ENCODE data around the gene ATP6V1F.

Gene ATP6V1F

DNA sequence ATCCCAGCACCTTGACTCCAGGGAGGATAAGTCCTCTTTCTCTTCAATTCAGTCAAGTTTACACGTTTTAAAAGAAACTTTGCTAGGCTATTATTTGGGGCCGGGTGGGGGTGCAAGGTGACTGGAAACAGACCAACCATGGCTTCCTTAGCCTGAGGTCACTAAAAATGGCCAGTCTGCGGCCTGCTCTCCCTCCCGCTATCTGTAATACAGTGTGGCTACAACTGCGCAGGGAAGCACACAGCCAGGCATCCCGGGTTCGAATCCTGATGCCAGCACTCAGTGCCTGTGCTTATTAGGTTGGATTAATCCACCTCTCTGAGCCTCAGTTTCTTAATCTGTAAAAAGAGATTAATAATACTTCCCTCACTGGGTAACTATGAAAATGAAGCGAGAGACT, 19.5 kb downstream of the ATP6V1F start:
- no peak for DNase-seq (ENCODE audit: low read depth in 2 of 2)

DNA sequence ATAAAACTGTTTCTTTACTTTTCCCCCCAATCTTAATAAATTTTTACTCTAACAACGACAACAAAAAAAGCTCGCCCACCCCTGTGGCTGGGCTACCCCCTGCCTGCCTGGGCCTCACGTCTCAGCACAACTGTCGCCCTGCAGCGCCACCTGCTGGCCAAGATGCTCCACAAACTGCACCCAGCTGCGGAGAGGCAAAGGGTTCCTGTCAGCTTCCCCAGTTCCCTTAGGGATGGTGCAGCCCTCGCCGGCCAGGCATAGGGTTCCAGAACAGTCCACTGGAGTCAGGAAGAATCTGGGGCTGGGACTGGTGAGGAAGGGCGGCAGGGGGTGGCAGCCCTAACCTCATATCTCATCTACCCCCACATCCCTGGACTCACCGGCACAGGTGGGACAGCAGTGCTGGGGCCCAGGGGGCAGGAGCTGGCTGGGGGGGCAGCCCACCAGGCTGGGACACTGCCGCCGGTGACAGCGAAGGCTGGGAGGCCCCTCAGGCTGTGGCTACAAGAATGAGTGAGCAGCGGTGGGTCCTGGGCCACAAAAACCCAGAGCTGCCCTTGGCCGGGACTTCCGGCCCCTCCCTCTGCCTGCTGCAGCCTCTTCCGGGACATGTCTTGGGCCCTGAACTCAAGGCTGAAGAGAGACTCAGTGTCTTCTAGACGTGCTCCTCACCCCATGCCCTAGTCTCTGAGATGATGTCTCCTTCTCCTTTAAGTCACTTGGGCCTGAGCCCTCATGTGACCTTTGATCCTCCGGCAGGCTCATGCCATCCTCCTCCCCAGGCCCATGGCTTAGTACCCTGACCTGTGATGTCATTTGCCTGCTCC, 21.2 kb downstream of the ATP6V1F start:
- peak; percentile 66 to 70 for DNase-seq (ENCODE audit: low read depth in 2 of 2)

DNA sequence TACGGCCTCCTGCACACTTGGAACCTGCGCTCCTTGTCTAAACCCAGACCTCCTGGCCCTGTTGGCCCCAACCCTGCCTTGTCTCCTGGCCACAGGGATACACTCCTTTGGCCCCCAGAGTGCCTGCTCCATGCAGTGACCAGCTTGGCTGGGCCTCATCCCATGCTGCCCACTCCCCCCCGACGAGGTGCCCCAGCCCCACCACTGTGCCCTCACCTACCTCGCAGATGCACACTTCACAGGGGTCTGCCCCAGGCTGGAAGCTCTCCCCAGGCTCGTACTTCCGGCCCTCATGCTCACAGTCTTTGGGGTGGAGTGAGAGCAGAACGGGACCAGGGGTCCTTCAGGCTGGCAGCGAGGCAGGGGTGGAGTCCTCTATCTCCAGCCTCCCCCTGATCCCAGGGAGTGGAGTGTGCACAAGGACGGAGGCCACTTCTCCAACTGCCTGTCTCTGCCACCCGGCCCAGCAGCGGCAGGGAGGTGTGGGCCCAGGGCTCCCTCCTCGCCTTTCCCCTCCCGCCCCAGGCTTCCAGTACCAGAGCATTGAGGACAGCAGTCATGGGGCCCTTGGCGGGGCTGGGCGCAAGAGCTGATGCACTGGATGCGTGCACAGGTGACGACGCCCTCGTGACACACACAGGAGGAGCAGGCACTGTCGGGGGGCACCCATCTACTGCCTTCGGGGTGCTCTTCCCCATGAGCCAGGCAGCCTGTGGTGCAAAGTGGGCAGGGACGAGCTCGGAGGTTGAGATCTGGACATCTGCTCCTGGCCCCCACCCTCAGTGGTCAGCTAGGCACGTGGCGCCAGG, 22.1 kb downstream of the ATP6V1F start:
- no peak for DNase-seq (ENCODE audit: low read depth in 2 of 2)

DNA sequence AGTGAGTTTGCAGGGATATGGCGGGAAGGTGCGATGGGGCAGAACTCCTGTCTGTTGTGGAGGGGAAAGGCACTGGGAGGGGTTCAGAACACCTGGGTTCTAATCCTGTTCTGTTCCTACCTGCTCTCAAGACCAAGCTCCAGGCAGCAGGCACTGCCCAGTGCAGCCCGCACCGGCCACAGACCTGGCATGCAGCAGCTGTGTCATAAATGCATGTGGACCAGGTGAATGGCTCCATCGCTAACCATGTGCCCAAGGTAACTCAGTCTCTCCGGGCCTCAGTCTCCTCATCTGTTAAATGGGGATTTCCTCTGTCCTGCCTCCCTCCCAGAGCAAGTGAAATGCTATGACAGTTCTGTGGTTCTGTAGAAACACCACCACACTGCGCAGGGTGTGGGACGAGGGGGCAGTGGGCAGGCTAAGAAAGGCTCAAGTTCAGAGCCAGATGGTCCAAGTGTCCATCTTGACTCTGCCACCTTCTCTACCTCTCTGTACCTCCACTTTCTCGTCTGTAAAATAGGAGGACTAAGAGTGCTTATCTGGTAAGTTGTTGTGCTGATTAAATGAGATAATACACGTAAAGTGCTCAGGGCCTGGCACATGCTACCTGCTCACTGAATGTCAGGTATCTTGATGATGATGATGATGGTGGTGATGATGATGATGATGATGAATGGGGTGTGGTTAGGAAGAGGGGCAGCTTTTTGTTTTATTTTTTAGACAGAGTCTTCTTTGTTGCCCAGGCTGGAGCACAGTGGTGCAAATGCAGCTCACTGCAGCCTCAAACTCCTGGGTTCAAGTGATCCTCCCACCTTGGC, 22.9 kb downstream of the ATP6V1F start:
- DNase-seq (ENCODE audit: low read depth in 2 of 2): no peak

DNA sequence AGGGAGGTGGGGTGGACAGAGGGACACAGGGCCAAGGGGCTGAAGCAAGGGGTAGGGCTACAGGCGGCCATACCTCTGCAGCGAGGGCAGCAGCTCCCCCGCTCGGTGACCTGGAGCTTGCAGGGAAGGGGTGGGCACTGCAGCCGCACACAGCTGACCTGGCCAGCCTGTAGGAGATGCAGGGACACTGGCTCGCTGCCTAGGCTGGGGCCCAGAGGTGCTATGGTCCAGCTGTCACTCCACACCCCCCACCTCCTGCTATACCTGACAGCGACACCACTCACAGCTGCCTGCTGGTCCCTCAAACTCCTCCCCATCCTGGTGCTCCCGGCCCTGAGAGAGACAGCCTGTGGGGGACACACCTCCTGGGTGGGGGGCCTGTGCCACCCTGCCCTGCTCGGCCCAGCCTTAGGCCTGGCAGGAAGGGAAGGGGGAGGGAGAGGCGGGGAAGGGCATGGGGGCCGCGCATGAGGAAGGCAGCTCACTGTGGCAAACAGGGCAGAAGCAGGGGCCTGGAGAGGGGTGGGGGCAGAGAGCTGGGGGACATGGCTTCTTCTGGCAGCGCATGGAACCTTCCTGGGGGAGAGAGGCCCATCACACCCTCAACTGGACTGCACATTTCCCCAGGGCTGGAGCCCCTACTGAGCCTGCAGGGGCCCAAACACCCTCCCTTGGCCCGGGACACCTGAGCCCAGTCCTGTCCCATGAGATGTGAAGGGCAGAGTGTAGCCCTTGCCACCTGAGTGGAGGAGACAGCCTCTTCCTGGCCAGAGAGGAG, 23.9 kb downstream of the ATP6V1F start:
- no peak for DNase-seq (ENCODE audit: low read depth in 2 of 2)

DNA sequence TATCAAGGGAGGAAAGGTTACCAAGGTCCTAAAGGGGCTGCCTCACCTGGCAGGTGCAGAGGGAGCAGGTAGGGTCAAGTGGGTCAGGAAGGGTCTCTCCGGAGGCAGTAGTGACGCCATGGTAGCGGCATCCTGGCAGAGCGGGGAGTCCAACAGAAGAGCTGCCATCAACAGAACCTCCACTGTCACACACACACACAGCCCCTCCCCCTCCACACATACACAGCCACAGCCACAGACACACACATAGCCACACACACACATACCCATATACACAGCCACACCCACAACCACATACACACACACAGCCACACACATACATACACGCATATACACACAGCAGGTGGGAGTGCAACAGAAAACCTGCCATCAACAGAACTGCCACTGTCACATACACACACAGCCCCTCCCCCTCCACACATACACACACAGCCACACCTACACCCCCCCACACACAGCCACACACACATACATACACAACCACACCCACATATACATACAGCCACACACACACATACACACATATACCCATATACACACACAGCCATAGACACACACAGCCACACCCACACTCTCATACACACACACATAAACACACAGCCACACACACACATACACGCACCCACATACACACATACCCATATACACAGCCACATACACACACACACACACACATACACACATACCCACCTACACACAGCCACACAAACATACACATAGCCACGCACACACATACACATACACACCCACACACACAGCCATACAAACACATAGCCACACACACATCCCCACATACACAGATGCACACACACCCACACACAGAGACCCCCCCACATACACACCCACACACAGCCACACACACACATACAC, 24.7 kb downstream of the ATP6V1F start:
- no peak for DNase-seq (ENCODE audit: low read depth in 2 of 2)

DNA sequence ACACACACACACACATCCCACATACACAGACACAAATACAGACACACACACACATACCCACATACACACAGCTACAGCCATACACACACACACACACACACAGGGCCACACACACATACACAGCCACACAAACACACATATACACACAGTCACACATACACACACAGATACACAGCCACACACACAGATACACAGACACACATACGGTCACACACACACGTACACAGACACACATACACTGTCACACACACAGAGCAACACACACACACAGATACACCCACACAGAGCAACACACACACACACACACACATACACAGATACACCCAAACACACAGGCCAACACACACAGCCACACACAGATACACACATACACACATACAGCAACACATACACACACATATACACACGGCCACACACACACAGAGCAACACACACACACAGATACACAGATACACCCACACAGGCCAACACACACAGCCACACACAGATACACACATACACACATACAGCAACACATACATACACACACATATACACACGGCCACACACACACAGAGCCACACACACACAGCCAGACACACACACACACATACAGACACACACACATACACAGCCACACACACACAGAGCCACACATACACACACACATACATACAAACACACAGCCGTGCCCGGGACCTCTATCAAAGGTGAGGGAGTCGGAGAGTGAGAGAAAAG, 25.5 kb downstream of the ATP6V1F start:
- DNase-seq (ENCODE audit: low read depth in 2 of 2): no peak

DNA sequence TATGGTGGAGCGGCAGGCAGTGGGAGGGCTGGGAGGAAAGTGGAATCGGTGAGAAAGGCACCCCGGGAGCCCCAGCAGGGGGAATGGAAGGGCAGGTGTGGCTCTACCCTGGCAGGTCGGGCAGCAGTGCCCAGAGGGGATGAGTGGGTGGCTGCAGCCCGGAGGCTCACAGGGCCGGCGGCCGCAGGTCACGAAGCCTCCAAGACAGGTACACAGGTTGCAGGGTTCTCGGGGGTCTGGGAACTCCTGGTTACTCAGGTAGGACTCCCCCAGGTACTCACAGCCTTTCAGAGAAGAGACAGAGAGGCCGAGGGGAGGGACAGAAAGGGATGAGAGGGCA, 26.1 kb downstream of the ATP6V1F start:
- no peak for DNase-seq (ENCODE audit: low read depth in 2 of 2)

DNA sequence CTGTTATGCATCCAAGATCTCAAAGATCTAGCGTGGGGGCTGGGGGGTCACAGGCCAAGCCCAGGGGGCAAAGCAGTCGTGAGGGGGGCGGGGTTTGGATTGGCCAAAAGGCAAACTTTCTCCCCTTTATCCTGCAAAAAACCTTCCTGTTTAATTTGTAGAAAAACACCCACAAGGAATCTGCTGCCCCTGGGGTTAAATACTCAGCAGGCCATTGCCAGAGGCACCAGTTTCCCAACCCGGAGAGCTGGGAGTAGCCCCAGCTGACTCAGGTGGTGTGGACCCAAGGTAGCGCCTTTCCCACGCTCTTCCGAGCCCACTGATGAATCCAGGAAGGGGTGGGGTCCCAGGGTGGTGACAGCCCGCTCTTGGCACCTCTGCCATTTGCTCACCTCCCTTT, 26.5 kb downstream of the ATP6V1F start:
- no peak for DNase-seq (ENCODE audit: low read depth in 2 of 2)

DNA sequence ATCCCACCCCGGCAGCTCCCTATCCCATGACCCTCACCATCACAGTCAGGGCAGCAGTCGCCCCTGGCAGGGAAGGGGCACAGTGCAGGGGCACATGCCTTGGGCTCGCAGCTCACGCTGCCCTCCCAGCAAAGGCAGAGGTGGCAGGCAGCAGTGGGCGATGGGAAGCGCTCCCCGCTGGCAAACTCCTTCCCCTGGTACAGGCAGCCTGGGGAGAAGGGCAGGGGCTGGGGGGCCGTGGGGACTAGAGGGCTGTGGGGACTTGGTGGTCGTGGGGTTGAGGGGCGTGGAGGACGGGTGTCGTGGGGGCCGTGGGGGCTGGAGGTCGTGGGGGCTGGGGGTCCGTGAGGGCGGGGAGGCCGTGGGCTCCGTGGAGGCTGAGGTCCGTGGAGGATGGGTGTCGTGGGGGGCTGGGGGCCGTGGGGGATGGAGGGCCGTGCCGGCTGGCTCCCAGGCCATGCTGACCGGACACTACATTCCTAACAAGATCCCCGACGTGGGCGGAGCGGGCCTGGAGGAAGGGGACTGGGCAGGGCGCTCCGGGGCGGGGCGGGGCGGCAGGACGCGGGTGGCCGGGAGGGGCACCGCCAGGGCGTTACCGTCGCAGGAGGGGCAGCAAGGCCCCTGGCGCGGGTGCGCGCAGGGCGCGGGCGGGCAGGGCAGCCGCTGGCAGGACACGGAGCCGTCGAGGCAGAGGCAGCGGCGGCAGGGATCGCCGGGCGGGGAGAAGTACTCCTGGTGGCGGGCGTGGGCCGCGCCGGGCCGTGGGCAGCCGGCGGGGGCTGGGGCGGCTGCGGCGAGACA, 27.9 kb downstream of the ATP6V1F start:
- DNase-seq (ENCODE audit: low read depth in 2 of 2): no peak

DNA sequence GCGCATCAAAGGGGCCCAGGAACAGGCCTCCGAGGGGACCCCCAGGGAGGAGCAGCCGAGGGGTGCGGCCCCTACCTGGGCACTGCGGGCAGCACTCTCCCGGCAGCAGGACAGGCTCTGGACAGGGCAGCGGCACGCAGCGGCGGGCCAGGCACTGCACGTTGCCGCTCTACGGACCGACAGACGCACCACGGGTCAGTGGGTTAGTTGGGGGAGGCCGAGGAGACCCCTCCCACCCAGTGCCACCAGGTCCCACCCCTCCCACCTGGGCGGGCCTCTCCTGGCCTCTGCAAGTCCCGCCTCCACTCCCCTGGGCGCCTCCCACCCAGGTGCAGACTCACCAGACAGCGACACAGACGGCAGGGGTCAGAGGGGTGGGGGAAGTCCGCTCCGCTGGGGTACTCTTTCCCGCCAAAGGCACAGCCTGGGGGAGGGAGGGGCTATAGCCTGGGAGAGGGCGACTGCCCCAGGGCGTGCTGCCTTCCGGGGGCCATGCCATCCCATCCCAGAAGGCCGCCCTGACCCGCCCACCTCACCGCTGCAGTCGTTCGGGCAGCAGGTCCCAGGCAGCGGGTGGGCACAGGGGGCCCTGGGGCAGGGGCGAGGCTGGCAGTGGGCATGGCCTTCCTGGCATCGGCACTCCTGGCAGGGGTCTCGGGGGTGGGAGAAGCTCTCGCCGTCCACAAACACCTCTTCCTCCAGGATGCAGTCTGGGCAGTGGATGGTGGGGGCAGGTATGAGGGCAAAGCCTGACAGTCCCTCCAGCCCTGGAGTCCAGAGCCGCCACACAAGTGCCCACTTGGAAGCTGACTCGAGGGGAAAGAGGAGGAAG, 28.7 kb downstream of the ATP6V1F start:
- no peak for DNase-seq (ENCODE audit: low read depth in 2 of 2)

DNA sequence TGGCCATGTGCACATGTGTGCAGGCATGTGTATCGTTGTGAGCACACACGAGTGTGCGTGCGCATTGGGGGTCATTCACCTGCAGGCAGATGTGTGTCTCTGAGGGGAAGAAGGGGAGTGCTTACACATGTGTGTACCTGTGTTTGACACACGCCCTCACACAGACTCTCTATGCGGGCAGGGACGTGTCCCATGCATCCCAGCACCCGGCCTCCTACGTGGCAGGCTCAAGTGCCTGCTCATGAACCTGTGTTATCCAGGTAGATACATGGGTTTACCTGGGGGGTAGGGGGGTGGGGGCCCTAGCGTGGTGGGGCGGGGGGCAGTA, 29.2 kb downstream of the ATP6V1F start:
- no peak for DNase-seq (ENCODE audit: low read depth in 2 of 2)

DNA sequence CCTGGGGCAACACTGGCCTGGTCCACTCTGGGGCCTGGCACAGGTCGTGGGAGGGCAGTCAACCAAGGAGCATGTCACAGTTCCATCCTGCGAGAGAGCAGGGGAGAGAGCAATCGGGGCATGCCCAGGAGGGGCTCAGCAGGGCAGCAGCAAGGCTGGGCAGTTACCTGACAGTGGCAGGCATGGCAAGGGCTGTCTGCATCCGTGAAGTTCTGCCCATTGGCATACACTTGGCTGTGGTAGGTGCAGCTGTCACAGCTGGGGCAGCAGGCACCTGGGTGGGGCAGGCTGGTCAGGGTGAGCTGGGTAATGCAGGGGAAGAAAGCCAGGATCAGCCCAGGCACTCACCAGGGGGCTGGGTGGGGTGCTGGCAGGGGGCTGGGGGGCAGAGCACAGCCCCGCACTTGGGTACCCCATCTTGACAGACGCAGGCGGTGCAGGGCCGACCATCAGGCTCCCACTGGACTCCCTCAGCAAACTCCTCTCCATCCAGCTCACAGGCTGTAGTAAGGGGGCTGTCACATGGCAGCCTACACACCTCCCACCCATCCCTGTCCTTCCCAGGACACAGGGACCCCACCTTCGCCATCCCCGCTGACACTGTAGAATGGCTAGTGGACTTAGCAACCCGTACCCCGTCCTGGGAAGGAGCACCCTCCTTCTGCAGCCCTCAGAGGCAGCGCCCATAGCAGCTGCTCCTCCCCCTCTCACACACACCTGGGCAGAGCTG, 30.0 kb downstream of the ATP6V1F start:
- no peak for DNase-seq (ENCODE audit: low read depth in 2 of 2)

DNA sequence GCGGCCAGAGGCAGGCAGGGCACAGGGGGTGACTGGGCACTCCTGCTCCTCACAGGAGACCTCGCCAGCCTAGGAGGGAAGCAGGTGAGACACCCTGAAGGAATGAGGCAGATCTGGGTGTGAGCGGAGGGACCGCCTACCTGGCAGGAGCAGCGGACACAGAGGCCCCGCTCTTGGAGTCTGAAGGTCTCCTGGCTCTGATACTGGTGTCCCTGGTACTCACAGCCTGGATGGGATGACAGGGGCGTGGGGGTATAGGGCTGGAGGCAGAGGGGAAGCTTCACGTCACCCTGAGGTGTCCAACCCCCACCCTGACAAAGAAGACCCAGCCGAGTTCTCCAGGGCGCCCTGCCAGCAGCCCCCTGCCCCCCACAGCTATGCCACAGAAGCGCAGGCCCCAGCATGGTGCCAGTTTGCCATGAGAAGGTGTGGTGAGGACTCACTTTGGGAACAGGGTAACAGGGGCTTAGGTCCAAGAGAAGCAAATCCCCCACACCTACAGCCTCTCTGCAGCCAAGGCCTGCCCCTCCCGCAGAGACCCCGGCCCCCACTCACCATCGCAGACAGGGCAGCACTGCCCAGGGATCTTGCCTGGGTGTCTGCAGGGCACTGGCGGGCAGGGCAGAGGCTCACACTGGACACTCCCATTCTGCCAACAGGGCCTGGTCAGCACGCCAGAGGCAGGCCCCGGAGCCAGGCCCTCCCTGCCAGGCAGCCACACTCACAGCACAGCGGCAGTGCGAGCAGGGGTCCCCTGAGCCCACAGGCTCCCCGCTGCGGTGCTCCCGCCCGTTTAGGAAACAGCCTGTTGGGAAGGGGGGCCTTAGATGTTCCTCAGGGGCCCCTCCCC, 30.8 kb downstream of the ATP6V1F start:
- DNase-seq (ENCODE audit: low read depth in 2 of 2): no peak

DNA sequence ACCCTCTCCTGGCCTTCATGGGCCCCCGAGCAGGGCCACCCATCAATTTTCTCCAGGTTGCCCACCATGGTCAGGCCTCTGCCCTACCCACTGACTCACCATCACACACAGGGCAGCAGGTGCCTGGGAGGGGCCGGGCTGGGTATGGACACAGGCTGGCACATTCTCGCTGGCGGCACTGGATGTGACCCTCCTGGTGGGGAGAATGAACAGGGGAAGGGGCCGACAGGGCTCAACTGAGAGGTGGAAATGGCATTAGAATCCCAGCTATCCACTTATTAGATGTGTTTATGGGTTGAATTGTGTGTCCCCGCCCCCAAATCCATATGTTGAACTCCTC, 31.4 kb downstream of the ATP6V1F start:
- no peak for DNase-seq (ENCODE audit: low read depth in 2 of 2)

DNA sequence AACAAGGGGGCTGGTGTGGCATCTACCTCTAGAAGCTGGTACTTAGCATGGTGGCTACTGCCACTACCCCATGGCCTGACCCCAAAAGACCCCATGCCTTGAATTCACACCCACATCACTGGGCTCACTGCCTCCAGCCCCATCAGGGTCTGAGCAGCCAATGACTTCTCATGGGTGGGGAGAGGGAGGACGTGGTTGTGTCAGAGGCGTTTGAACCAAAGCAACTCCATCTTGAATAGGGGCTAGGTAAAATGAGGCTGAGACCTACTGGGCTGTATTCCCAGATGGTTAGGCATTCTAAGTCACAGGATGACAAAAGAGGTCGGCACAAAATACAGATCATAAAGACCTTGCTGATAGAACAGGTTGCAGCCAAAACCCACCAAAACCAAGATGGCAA, 32.7 kb downstream of the ATP6V1F start:
- no peak for DNase-seq (ENCODE audit: low read depth in 2 of 2)

DNA sequence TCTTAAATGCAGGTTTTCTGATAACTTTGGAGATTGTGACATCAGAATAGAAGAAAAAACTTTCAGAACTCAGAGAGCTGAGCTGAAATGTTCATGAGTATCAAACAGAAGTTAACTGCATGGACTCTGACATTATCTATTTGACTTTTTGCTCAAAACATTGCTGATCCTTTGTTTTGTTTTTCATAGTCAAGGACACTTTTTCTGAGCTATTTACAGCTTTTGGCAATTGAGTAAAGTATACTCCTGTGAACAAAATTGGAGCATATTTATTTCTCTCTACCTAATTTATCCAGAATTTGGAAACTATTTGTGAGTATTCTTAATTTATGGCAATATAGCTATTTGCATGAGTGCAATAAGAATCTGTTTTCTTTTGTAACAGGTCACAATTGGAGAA, 36.7 kb downstream of the ATP6V1F start:
- DNase-seq (ENCODE audit: low read depth in 2 of 2): no peak

Measured in stimulated activated CD8-positive, alpha-beta memory T cell treated with anti-CD3 and anti-CD28 coated beads, Interleukin-7, amount 100 ng/mL, for 4 hours (primary cell).